PC-3 (cell line): Measurements from ENCODE around the gene ARHGAP27. TPM values are rescaled to one million over a fixed set of nuclear protein-coding genes. Genes with fewer than 3 reads are reported as not detected.
A peak's percentile ranks its signal among the peaks of the same experiment; 100 is the strongest.

Source experiments
- ATAC-seq: fragments of 200-7000 bp; cut with Tn5 transposase; 2 replicates; pipeline ENCODE4 v1.9.1; 2020; ENCODE audit warnings: mild to moderate bottlenecking, moderate library complexity
- BruUV-seq: library from RNA; stranded (reverse); fragments of 400-500 nt; replicated peaks from 2 replicates; lab custom pipeline; 2021; lab: Mats Ljungman, UMichigan
- CTCF ChIA-PET: fragments of 300-600 bp; sonication (Branson Sonifier 250); formaldehyde crosslinking; loops from one replicate; lab custom pipeline; 2022; ENCODE audit warnings: antibody characterized with exemption; lab: Charles Lee
- POLR2A ChIA-PET: fragments of 300-600 bp; sonication (Branson Sonifier 250); formaldehyde crosslinking; loops from one replicate; lab custom pipeline; 2022; ENCODE audit warnings: antibody characterized with exemption; ENCODE audit not compliant: unreplicated experiment; lab: Charles Lee
- DNase-seq: peaks from one replicate; pipeline ENCODE4 v3.0.0-alpha.2; 2015
- H2AFZ ChIP-seq: fragments of 300-600 bp; sonication (generic); 2 replicates; pipeline ENCODE4 v1.6.0; 2016; ENCODE audit warnings: antibody characterized with exemption, low read length
- H3F3A ChIP-seq: fragments of 300-600 bp; sonication (generic); one replicate; pipeline ENCODE4 v1.6.0; 2017; ENCODE audit warnings: antibody characterized with exemption, low read length, control low read depth, mild to moderate bottlenecking; ENCODE audit not compliant: unreplicated experiment
- H3K27ac ChIP-seq: fragments of 300-600 bp; sonication (generic); 2 replicates; pipeline ENCODE4 v1.5.1; 2016; ENCODE audit warnings: mild to moderate bottlenecking, low read length
- H3K27me3 ChIP-seq: fragments of 300-600 bp; sonication (generic); 2 replicates; pipeline ENCODE4 v1.6.1; 2016; ENCODE audit warnings: low read length, mixed read lengths
- H3K36me3 ChIP-seq: fragments of 300-600 bp; sonication (generic); 2 replicates; pipeline ENCODE4 v1.6.1; 2016; ENCODE audit warnings: low read depth, mixed run types, low read length, mixed read lengths
- H3K4me1 ChIP-seq: fragments of 300-600 bp; sonication (generic); 2 replicates; pipeline ENCODE4 v1.5.1; 2016; ENCODE audit warnings: low read length; ENCODE audit not compliant: insufficient read depth
- H3K4me2 ChIP-seq: fragments of 300-600 bp; sonication (generic); 2 replicates; pipeline ENCODE4 v1.6.0; 2016; ENCODE audit warnings: low read length
- H3K4me3 ChIP-seq: fragments of 300-600 bp; sonication (generic); 2 replicates; pipeline ENCODE4 v1.5.1; 2016; ENCODE audit warnings: mild to moderate bottlenecking, low read length, mixed read lengths
- H3K79me2 ChIP-seq: fragments of 300-600 bp; sonication (generic); 2 replicates; pipeline ENCODE4 v1.6.1; 2017; ENCODE audit warnings: low read length, mixed read lengths
- H3K9ac ChIP-seq: fragments of 300-600 bp; sonication (generic); 2 replicates; pipeline ENCODE4 v1.6.0; 2016; ENCODE audit warnings: mild to moderate bottlenecking, low read length
- H3K9me2 ChIP-seq: fragments of 300-600 bp; sonication (generic); replicated peaks from 2 replicates; pipeline ENCODE4 v1.6.1; 2016; ENCODE audit warnings: mixed run types, low read length, mixed read lengths
- H3K9me3 ChIP-seq: fragments of 300-600 bp; sonication (generic); 2 replicates; pipeline ENCODE4 v1.6.1; 2016; ENCODE audit warnings: low read length, mixed read lengths
- H4K20me1 ChIP-seq: fragments of 300-600 bp; sonication (generic); 2 replicates; pipeline ENCODE4 v1.6.1; 2016; ENCODE audit warnings: low read length, mixed read lengths
- EZH2 ChIP-seq: fragments of 300-600 bp; sonication (generic); IDR thresholded peaks from one replicate; pipeline ENCODE4 v1.6.1; 2017; ENCODE audit warnings: antibody characterized with exemption, mild to moderate bottlenecking, low read length; ENCODE audit not compliant: unreplicated experiment
- EZH2phosphoT487 ChIP-seq: fragments of 300-600 bp; sonication (generic); IDR thresholded peaks from 2 replicates; pipeline ENCODE4 v1.6.1; 2018; ENCODE audit warnings: mild to moderate bottlenecking, antibody characterized with exemption, low read length, borderline replicate concordance
- intact Hi-C: fragments of 100-400 bp; cut with micrococcal nuclease; formaldehyde crosslinking; loops from 2 replicates; pipeline ENCODE4 v1.9.0; 2023
- total RNA-seq: library from RNA; depleted of rRNA; stranded (reverse); fragments of >200 nt; gene quantifications from 2 replicates; pipeline ENCODE4 v1.2.3, GENCODE V29; 2014
- TF ChIP-seq, protein P1 (sequence below): fragments of 300-600 bp; sonication (generic); conservative IDR thresholded peaks from 2 replicates; pipeline ENCODE4 v1.5.1; 2017; ENCODE audit warnings: antibody characterized with exemption, low read depth, mild to moderate bottlenecking, low read length

The ARHGAP27 gene
- total RNA-seq, 1 experiment from 2014 or later, result 119 TPM

DNA sequence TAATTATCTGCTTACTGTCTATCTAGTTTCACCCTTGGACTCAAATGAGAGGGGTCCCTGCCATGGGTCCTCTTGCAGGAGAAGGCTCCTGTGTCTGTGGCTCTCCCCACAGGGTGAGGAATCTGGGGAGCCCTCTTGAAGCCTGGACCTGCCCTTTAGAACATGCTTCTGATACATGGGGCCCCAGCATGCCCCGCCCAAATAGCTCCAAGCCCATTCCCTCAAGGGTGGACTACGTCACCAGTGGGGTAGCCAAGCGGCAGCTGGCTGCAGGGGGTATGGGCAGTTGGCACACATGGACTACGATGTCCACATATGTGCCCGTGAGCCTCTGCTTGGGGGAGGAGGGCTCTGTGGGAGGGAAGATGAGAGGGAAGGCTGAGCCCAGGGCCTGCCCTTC is 39.3 kb downstream of the ARHGAP27 start:
- Histone ChIP-seq H3K4me3 (no peak overlapping the region), H3K4me1 (no peaks in the 10 kb centered on the region), H3K9ac (no peak overlapping the region), H4K20me1 (no peaks in the 10 kb centered on the region), H3K4me2 (no peak overlapping the region), H3K79me2 (no peaks in the 10 kb centered on the region), H3K9me2 (no peaks in the 10 kb centered on the region), H3K9me3 (no peaks in the 10 kb centered on the region), H3F3A (no peaks in the 10 kb centered on the region), H3K36me3 (peaks cover 21% of the 10 kb centered on the region; the same call in 1 of the 2 replicates), H3K27ac (no peak overlapping the region), H3K27me3 (no peaks in the 10 kb centered on the region), H2AFZ (no peak overlapping the region)
- ChIA-PET POLR2A (no interaction called here), CTCF (interaction anchor here (3.5 kb wide), 1 partner anchor 32 kb away, joined by 15 read pairs; no protein-coding TSS in a partner anchor)
- TF ChIP-seq, protein P1, sequence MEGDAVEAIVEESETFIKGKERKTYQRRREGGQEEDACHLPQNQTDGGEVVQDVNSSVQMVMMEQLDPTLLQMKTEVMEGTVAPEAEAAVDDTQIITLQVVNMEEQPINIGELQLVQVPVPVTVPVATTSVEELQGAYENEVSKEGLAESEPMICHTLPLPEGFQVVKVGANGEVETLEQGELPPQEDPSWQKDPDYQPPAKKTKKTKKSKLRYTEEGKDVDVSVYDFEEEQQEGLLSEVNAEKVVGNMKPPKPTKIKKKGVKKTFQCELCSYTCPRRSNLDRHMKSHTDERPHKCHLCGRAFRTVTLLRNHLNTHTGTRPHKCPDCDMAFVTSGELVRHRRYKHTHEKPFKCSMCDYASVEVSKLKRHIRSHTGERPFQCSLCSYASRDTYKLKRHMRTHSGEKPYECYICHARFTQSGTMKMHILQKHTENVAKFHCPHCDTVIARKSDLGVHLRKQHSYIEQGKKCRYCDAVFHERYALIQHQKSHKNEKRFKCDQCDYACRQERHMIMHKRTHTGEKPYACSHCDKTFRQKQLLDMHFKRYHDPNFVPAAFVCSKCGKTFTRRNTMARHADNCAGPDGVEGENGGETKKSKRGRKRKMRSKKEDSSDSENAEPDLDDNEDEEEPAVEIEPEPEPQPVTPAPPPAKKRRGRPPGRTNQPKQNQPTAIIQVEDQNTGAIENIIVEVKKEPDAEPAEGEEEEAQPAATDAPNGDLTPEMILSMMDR, result no peak
- TF ChIP-seq EZH2 (no peak), EZH2phosphoT487 (no peak)
- intact Hi-C loops, result no loop called here
- ATAC-seq (no peak), DNase-seq (no peak)
- BruUV-seq, result no TSS peak

DNA sequence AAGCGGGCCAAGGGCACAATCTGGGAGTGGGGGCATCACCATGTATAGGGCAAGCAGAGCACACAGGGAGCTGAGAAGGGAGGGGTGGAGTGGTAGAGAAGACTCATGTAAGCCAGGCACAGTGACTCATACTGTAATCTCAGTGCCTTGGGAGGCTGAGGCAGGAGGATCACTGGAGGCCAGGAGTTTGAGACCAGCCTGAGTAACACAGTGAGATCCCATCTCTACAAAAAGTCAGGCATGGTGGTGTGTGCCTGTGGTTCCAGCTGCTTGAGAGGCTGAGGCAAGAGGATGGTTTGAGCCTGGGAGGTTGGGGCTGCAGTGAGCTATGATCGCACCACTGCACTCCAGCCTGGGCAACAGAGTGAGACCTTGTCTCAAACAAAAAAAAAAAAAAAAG is 40.8 kb downstream of the ARHGAP27 start:
- ChIA-PET CTCF (interaction anchor here (0.9 to 3.5 kb wide), 2 partner anchors 34 to 173 kb away, joined by 4 to 15 read pairs; no protein-coding TSS in a partner anchor), POLR2A (interaction anchor here (0.6 kb wide), 1 partner anchor 141 kb away, joined by 4 read pairs; no protein-coding TSS in a partner anchor)
- intact Hi-C loops, result no loop called here

More for the DNA sequence above, 40.8 kb downstream of the ARHGAP27 start:
- no peak overlapping the region for H3K9ac ChIP-seq
- H3K4me1 ChIP-seq, result no peaks in the 10 kb centered on the region
- H3K9me3 ChIP-seq, result no peaks in the 10 kb centered on the region
- H3K36me3 ChIP-seq, result peaks cover 13% of the 10 kb centered on the region; the same call in 1 of the 2 replicates
- H4K20me1 ChIP-seq, result no peaks in the 10 kb centered on the region
- TF ChIP-seq, protein P1, result no peak
- TF ChIP-seq EZH2 (no peak), EZH2phosphoT487 (no peak)
- no peak overlapping the region for H2AFZ ChIP-seq
- DNase-seq (no peak), ATAC-seq (peak; percentile 11; the same call in 1 of the 2 replicates)
- H3K4me3 ChIP-seq, result no peak overlapping the region
- no peak overlapping the region for H3K27ac ChIP-seq
- no peaks in the 10 kb centered on the region for H3F3A ChIP-seq
- no TSS peak for BruUV-seq
- no peaks in the 10 kb centered on the region for H3K27me3 ChIP-seq
- no peak overlapping the region for H3K4me2 ChIP-seq
- H3K9me2 ChIP-seq, result no peaks in the 10 kb centered on the region
- H3K79me2 ChIP-seq, result no peaks in the 10 kb centered on the region
